ENCODE results near the gene ATP6V1G3. TPM values are rescaled to one million over a fixed set of nuclear protein-coding genes. Genes with fewer than 3 reads are reported as not detected.
A peak's percentile ranks its signal among the peaks of the same experiment; 100 is the strongest.

Gene ATP6V1G3
- total and polyA plus RNA-seq, 12 donors = not detected

- no peak for TF ChIP-seq CTCF (IDR thresholded peaks at IDR 0.05)
- Histone ChIP-seq H3K9me3 (peaks cover 0 to 5% (median 0%) of the 10 kb centered on the region in 11 donors), H3K4me3 (no peak overlapping the region), H3K27me3 (no peaks in the 10 kb centered on the region), H3K36me3 (no peaks in the 10 kb centered on the region), H3K4me1 (peaks cover 0 to 8% (median 0%) of the 10 kb centered on the region in 9 donors), H3K27ac (no peak overlapping the region)
- DNase-seq (no peak), ATAC-seq (peak in 1 of 8 donors; percentile 33)
- intact Hi-C loops (cut with DNase I) = no loop called here
Observed at GRCh38 chr1:198549866-198550265, 9.4 kb upstream of the ATP6V1G3 start.

- H3K9me3 ChIP-seq = peaks cover 0 to 5% (median 0%) of the 10 kb centered on the region in 11 donors
- no peaks in the 10 kb centered on the region for H3K27me3 ChIP-seq
- no peak overlapping the region for H3K27ac ChIP-seq
- H3K4me1 ChIP-seq = peaks cover 0 to 12% (median 0%) of the 10 kb centered on the region in 9 donors
- H3K4me3 ChIP-seq = no peak overlapping the region
- no peaks in the 10 kb centered on the region for H3K36me3 ChIP-seq
- ATAC-seq = no peak
- no peak for TF ChIP-seq CTCF (IDR thresholded peaks at IDR 0.05)
- DNase-seq = no peak
- intact Hi-C loops (cut with DNase I) = no loop called here
Observed at GRCh38 chr1:198548890-198549289, 8.4 kb upstream of the ATP6V1G3 start.

- H3K27me3 ChIP-seq = no peaks in the 10 kb centered on the region
- ATAC-seq = no peak
- no peak for DNase-seq
- H3K27ac ChIP-seq = no peak overlapping the region
- intact Hi-C loops (cut with DNase I) = no loop called here
- no peak for TF ChIP-seq CTCF (IDR thresholded peaks at IDR 0.05)
- H3K4me3 ChIP-seq = no peak overlapping the region
- 96 to 98% methylated on average over 6 of the region's 6 CpGs for whole genome bisulfite sequencing, 2 donors
- no peaks in the 10 kb centered on the region for H3K36me3 ChIP-seq
- H3K4me1 ChIP-seq = peaks cover 0 to 10% (median 0%) of the 10 kb centered on the region in 9 donors
- H3K9me3 ChIP-seq = peaks cover 0 to 5% (median 0%) of the 10 kb centered on the region in 11 donors
Observed at GRCh38 chr1:198545156-198545555, 4.7 kb upstream of the ATP6V1G3 start.

GRCh38 chr1:198544265-198544664 lies 3.8 kb upstream of the ATP6V1G3 start:
- no peak for DNase-seq

More at GRCh38 chr1:198544265-198544664, 3.8 kb upstream of the ATP6V1G3 start:
- Histone ChIP-seq H3K27ac (peak overlapping the region in 1 of 10 donors; percentile 39), H3K36me3 (no peaks in the 10 kb centered on the region), H3K4me3 (no peak overlapping the region), H3K27me3 (no peaks in the 10 kb centered on the region), H3K4me1 (peaks cover 0 to 10% (median 0%) of the 10 kb centered on the region in 9 donors), H3K9me3 (peaks cover 0 to 5% (median 0%) of the 10 kb centered on the region in 11 donors)
- 65 to 66% methylated on average over 1 of the region's 1 CpG for WGBS, 2 donors
- TF ChIP-seq CTCF (IDR thresholded peaks at IDR 0.05) = no peak
- intact Hi-C loops (cut with DNase I) = no loop called here
- ATAC-seq = no peak
